Measurements from ENCODE around the gene RBMS3. TPM values are rescaled to one million over a fixed set of nuclear protein-coding genes. Genes with fewer than 3 reads are reported as not detected.

The RBMS3 gene
- total RNA-seq, 4 donors from 2014 or later = 2.8 to 77.6 (median 13.7) TPM

DNA sequence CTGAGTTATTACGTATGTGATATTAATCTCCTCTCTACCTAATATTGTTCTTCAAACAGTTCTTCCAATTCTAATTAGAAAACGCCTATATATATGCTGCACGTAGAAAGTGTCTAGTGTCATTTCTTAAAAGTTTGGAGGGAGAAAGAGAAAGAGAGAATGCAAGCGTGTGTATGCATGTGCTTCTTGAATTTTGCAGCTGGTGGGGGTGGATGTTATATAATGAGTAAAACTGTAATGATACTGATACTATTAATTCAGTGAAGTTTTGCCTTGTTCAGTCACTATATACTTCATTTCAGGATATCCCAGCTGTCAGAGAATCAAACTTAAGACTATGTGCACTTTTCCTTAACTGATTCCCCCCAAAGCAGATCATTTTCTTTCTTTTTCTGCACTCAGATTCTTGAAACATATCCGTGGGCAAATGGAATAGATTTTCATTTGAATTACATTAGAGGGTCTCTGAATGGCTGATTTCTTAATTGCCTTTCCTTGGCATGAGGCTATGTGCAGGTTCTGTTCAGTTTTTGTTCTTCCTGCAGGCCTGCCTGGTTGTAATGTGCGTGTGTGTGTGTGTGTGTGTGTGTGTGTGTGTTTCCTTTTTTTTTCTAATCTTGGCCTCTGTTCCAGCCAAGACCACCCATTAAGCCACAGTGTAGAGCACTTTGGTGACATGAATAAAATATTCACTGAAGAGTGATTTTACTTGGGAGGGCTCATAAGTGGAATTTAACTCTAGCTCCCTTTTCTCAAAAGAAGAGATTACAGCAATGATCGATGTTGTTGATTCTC lies 617.5 kb downstream of the RBMS3 start:
- Histone ChIP-seq H3K4me3 (no peak overlapping the region), H3K27ac (no peak overlapping the region), H3K36me3 (no peaks in the 10 kb centered on the region), H3K9me3 (no peaks in the 10 kb centered on the region), H3K27me3 (no peaks in the 10 kb centered on the region), H3K4me1 (no peaks in the 10 kb centered on the region)
- TF ChIP-seq POLR2A (IDR thresholded peaks at IDR 0.05) = no peak
- TF ChIP-seq, protein P1, sequence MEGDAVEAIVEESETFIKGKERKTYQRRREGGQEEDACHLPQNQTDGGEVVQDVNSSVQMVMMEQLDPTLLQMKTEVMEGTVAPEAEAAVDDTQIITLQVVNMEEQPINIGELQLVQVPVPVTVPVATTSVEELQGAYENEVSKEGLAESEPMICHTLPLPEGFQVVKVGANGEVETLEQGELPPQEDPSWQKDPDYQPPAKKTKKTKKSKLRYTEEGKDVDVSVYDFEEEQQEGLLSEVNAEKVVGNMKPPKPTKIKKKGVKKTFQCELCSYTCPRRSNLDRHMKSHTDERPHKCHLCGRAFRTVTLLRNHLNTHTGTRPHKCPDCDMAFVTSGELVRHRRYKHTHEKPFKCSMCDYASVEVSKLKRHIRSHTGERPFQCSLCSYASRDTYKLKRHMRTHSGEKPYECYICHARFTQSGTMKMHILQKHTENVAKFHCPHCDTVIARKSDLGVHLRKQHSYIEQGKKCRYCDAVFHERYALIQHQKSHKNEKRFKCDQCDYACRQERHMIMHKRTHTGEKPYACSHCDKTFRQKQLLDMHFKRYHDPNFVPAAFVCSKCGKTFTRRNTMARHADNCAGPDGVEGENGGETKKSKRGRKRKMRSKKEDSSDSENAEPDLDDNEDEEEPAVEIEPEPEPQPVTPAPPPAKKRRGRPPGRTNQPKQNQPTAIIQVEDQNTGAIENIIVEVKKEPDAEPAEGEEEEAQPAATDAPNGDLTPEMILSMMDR (IDR thresholded peaks at IDR 0.05) = no peak
- DNase-seq = no peak

DNA sequence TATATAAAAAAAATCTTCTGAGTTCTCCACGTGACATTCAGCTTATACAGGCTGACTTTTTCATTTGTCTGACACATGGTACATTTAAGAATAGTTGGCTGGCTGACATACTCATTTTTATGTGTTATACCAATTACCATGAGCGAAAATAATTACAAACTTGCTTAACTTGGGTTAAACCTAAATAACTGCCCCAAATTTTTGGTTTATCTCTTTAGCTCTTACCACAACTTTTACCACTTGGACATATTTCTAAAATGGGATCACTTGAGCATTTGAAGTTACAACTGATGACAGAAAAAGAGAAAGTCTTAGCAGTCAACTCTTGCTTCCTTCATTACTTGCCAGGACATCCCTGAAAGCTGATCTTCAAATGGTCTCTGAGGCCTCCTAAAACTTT lies 618.1 kb downstream of the RBMS3 start:
- no peak overlapping the region for H3K27ac ChIP-seq
- TF ChIP-seq, protein P1 (IDR thresholded peaks at IDR 0.05) = no peak
- no peak for TF ChIP-seq POLR2A (IDR thresholded peaks at IDR 0.05)
- H3K4me3 ChIP-seq = no peak overlapping the region
- no peak for DNase-seq
- no peaks in the 10 kb centered on the region for H3K27me3 ChIP-seq
- H3K9me3 ChIP-seq = no peaks in the 10 kb centered on the region
- no peaks in the 10 kb centered on the region for H3K4me1 ChIP-seq
- H3K36me3 ChIP-seq = no peaks in the 10 kb centered on the region

DNA sequence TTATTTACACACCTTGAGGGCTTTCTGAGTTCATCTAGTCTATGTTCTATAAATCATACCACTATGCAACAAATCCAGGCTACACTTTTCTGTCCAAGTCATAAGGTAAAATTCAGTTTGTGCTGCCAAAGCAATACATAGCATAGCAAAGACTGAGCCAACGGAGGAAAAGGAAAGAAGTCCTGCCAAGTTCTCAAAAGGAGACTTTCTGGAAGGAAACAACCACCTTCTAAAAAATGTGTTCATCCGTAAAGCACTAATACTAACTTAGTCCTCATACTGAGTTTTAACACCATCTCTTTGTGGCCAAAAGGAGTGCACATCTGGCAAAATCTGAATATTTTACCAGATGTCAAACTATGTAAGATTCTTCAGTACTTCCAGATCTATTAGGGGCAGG lies 620.2 kb downstream of the RBMS3 start:
- no peak for TF ChIP-seq POLR2A (IDR thresholded peaks at IDR 0.05)
- no peaks in the 10 kb centered on the region for H3K9me3 ChIP-seq
- no peaks in the 10 kb centered on the region for H3K27me3 ChIP-seq
- no peak for DNase-seq
- no peak overlapping the region for H3K4me3 ChIP-seq
- no peak overlapping the region for H3K27ac ChIP-seq
- no peaks in the 10 kb centered on the region for H3K36me3 ChIP-seq
- no peaks in the 10 kb centered on the region for H3K4me1 ChIP-seq

DNA sequence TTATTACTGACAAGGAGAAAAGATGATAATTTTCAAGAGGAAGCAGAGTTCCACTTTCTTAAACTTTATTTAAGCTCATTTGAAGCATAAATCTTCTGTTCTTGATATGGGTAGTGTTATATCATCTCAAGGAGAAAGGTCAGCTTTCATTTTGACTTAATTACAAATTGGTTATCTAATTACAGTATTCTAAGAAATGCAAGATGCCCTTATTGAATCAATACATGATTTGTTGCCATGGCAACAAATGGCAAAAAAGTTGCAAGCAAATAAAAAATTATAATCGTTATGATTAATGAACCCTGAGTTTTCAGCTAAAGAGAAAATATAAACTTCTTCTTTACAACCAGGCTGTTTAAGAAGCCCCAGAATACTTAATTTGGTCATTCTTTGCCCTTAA lies 622.7 kb downstream of the RBMS3 start:
- Histone ChIP-seq H3K9me3 (no peaks in the 10 kb centered on the region), H3K27ac (no peak overlapping the region), H3K4me3 (no peak overlapping the region), H3K4me1 (no peaks in the 10 kb centered on the region), H3K27me3 (no peaks in the 10 kb centered on the region), H3K36me3 (no peaks in the 10 kb centered on the region)
- TF ChIP-seq, protein P1 (IDR thresholded peaks at IDR 0.05) = no peak
- no peak for TF ChIP-seq POLR2A (IDR thresholded peaks at IDR 0.05)
- no peak for DNase-seq

DNA sequence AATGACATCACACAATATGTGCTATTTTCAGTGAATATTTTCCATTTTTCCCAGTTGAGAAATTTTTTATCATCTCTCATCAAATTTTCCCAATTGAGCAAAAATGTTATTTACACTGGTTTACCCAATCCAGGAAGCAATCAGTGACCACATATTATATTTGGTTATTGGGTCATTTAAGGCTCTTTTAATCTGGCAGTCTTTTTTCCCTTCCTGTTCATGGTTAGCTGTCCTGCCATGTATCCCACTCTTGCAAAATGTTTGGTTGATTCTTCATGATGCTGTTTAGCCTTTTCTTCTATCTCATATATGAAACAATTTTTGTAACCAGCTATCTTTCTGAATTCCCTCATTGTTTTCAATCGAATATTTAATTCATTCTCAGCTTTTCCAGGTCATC lies 626.0 kb downstream of the RBMS3 start:
- no peak overlapping the region for H3K4me3 ChIP-seq
- no peak for TF ChIP-seq POLR2A (IDR thresholded peaks at IDR 0.05)
- TF ChIP-seq, protein P1 (IDR thresholded peaks at IDR 0.05) = no peak
- H3K27ac ChIP-seq = no peak overlapping the region
- DNase-seq = no peak
- H3K36me3 ChIP-seq = no peaks in the 10 kb centered on the region
- H3K27me3 ChIP-seq = no peaks in the 10 kb centered on the region
- no peaks in the 10 kb centered on the region for H3K9me3 ChIP-seq
- H3K4me1 ChIP-seq = no peaks in the 10 kb centered on the region

DNA sequence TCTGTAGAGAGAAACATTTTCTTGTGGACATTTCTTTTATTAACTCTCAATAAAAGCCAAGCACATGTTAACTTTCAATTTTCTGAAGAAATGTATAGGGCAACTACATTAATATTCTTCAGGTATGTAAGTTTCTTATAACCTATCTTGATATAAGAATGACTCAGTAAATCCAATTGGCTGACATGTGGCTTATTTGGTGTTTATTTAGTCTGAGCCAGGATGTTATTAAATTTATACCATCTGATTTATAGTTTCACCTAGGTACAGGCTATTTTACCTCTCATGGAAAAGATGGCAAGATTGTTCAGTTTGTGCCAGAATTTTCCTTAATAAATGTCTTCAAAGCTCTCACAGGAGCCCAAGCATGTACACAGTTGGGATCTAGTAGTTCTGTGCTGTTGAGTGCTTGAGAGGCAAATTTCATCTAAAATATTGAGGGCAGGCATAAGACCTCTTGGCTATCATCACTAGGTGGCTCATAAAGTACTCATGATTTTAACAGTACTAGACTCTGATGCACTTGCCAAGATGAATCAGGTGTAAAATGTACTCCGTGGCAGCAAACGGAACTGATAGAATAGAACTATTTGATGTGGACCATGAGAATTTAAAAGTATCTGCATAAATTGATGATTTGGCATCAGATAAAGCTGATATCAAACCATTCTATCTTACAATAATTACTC lies 631.9 kb downstream of the RBMS3 start:
- Histone ChIP-seq H3K4me3 (no peak overlapping the region), H3K27me3 (no peaks in the 10 kb centered on the region), H3K27ac (no peak overlapping the region), H3K36me3 (no peaks in the 10 kb centered on the region), H3K9me3 (no peaks in the 10 kb centered on the region), H3K4me1 (no peaks in the 10 kb centered on the region)
- TF ChIP-seq, protein P1 (IDR thresholded peaks at IDR 0.05) = no peak
- TF ChIP-seq POLR2A (IDR thresholded peaks at IDR 0.05) = no peak
- DNase-seq = no peak
